Endometrial microvascular endothelial cells (primary cell): Measurements from ENCODE around the gene PABPN1. TPM values are rescaled to one million over a fixed set of nuclear protein-coding genes. Genes with fewer than 3 reads are reported as not detected.

Experiments
- in situ Hi-C: cut with HindIII; loops from 2 replicates; pipeline ENCODE4 v1.10.0; 2017; ENCODE audit warnings: low sequenced_read_pairs, low pct_unique_long_range_greater_than_20kb; ENCODE audit errors: inconsistent ontology term
- total RNA-seq: library from RNA; depleted of rRNA; stranded (reverse); fragments of >200 nt; gene quantifications from one replicate; pipeline ENCODE4 v1.2.3, GENCODE V29; 2015; ENCODE audit errors: inconsistent ontology term

PABPN1 gene
- total RNA-seq, 1 donor from 2014 or later = 69.4 TPM

DNA sequence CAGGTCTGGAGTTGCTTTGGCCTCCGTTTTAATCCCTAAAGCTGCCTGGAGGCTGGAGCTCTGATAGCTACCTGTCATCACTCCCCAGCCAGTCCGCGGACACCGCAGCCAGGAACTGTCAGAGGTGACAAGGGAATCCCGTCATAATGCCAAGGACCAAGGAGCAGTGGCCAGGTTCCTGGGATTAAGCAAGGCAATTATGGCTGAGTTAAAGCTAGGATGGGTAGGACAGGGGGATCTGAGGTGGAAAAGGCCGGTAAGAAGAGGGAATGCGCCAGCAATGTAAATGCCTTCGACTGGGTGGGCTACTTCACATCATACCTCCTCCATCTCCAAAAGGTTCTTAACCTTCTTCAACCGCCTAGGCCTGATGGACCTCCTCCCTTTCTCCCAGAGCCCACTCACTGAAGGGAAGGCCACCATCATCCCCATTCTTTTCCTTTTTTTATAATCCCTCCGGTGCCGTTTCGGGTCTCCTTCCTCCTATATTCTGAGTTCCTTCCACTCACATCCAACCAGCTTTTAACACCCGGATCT is 20.5 kb upstream of the PABPN1 start:
- in situ Hi-C loops = no loop called here

DNA sequence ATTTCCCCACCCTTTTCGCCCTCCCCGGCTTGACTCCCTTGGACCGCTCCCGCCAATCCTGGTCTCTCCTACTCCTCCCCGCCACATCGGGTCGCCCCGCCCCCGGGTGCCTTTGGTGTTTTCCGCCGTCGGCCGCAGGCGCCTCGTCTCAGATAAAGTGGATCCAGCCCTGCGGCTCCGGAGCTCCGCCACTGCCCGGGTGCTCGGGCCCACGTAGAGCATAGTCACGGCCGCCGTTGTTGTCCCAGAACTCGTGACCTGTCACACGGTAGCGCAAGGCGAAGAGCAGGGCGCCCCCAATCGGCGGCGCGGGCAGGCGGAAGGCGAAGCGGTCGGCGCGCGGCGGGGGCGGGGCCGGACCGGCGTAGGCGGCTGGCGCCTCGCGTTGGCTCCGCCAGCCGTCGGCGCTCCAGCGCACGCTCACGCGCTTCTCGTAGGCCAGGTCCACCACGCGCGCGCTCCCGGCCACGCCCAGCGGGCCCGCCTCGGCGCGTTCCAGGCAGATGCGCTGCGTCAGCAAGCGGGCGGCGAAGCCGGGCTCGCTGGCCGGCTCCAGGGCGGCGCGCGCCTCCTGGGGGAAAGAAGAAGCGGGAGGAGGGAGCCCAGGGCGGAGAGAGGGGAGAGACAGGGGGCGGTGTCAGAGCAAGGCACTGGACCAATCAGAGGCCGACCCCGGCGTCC is 19.8 kb upstream of the PABPN1 start:
- in situ Hi-C loops = no loop called here

- in situ Hi-C loops = no loop called here
Measured at GRCh38 chr14:23301969-23302289, 19.3 kb upstream of the PABPN1 start.

GRCh38 chr14:23302290-23303225 is 18.7 kb upstream of the PABPN1 start, which contains the start of gene PPP1R3E:
TSS of gene PPP1R3E (minus strand) at chr14:23302859. CDS start at chr14:23302576, 283 bp downstream.
- in situ Hi-C loops = no loop called here

DNA sequence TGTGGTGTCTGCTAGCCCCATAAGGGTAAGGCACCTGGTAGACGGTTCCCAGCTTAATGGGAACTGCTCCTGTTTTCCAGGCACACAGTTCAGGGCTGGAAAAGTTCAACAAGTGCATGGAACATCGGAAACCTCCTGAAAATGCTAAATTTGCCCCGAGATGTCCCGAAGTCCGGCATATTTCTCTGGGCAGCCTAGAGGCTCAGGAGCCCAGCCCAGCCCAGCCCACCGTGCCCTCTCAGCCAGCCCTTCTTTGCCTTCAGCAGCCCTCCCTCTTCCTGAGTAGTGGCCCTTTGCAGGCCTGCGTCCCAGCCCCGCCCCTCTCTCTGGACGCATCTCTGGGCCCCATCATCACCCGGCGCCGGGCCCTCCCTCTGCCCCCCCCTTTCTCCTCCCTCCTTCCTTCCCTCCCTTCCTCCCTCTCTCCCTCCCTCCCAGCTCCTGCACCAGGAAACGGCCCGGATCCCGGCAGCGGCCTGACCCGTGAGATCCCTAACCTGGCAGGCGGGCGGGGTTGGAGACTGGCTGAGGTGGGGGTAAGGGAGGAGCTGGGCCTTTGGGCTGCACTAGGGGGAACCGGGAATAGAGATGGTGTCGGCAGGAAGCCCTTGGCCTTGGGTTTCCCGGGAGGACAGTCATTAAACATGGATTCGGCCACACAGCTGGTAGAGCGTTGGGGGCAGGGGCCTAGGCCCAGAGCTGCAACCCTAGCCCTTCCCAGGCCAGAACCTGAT is 14.7 kb upstream of the PABPN1 start, which contains the start of gene BCL2L2:
Gene BCL2L2 (plus strand): TSS at position 422 of the 734 bp plus-strand sequence. CDS start 935 bp downstream, outside the sequence.
- in situ Hi-C loops = no loop called here

- in situ Hi-C loops = no loop called here
Measured at GRCh38 chr14:23307146-23307530, 14.1 kb upstream of the PABPN1 start.

GRCh38 chr14:23307687-23308644 is 13.3 kb upstream of the PABPN1 start:
- in situ Hi-C loops = no loop called here

- in situ Hi-C loops = no loop called here
Measured at GRCh38 chr14:23308721-23309445, 12.4 kb upstream of the PABPN1 start.

GRCh38 chr14:23310546-23310945 is 10.7 kb upstream of the PABPN1 start:
- in situ Hi-C loops = no loop called here

DNA sequence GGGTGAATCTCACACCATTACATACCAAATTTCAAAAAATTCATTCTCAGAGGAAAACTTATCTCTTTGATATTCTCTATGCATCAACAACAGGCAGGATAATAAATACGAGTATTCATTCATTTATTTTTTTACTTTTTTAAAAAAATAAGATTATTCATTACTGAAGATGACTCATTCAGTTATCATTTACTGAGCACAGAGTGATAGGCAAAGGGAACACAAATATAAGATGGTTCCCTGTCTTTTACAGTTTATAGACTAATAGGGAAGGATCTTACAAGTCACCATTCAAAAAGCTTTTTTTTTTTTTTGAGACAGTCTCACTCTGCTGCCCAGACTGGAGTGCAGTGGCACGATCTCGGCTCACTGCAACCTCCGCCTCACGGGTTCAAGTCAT is 5.0 kb upstream of the PABPN1 start:
- in situ Hi-C loops = no loop called here

DNA sequence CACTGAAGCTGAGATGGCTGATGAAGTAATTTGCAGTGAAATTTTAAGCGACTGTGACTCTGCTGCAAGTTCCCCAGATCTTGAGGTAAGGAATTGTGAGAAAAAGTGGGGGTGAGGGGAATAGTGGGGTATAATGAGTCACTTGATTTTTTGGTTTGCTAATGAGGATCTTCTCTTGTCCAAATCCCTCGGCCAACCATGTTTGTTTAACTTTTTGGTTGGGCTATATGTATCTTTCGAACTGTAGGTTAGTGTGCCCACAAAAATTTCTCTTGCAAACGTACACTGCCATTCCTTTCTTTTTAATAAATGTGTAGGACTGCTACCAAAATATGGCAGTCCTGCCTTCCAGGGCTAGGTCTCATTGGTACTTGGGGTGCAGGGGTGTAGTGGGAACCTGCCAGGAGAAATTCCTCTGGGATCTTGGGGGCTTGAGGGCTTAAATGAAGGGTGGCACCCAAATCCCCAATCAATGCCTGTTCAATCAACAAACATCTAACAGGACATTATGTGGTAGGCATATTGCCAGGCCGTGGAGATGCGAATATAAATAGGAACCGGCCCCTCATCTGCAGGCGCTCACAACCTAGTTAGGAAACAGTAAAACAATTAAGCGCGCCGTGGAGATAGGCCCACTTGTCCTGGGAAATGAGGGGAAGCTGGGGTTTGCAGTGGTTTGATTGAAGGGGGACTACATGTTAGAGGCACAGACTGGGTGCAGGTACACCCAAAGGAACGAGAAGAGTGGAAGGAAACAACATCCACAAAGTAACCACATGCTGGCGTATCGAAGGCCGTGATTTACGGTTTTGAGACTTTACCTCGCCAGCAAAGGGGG is 1.3 kb upstream of the PABPN1 start:
- in situ Hi-C loops = no loop called here

DNA sequence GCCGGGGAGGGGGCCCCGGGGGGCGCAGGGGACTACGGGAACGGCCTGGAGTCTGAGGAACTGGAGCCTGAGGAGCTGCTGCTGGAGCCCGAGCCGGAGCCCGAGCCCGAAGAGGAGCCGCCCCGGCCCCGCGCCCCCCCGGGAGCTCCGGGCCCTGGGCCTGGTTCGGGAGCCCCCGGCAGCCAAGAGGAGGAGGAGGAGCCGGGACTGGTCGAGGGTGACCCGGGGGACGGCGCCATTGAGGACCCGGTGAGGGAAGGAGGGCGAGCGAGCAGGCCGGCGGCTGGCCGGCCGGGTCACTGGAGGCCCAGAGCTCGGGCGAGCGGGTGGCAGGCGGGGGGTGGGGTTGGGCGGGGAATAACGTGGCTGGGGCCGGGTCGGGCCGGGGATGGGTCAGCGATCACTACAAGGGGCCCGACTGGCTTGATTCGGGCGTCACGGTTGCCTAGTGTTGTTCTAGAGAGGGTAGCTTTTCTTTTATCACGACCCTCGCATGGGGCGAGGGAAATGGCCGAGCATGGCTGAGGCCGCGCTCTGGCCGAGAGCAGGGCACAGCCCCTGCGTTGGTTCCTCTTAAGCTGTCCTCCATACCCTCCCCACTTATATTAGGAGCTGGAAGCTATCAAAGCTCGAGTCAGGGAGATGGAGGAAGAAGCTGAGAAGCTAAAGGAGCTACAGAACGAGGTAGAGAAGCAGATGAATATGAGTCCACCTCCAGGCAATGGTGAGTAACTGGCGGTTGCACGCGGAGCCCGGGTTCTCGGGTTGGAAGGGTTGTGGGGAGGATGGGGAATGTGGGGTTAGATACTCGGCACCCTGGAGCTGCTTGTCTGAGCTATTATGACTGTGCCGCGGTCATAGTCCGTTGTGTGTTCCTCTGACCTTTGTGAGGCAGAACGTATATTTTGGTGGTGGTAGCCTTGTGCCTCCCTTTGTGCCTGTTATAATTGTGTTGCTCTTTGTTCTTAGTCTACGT is 603 bp downstream of the PABPN1 start:
- in situ Hi-C loops = no loop called here

- in situ Hi-C loops = no loop called here
Measured at GRCh38 chr14:23322568-23323517, 1.6 kb downstream of the PABPN1 start.

DNA sequence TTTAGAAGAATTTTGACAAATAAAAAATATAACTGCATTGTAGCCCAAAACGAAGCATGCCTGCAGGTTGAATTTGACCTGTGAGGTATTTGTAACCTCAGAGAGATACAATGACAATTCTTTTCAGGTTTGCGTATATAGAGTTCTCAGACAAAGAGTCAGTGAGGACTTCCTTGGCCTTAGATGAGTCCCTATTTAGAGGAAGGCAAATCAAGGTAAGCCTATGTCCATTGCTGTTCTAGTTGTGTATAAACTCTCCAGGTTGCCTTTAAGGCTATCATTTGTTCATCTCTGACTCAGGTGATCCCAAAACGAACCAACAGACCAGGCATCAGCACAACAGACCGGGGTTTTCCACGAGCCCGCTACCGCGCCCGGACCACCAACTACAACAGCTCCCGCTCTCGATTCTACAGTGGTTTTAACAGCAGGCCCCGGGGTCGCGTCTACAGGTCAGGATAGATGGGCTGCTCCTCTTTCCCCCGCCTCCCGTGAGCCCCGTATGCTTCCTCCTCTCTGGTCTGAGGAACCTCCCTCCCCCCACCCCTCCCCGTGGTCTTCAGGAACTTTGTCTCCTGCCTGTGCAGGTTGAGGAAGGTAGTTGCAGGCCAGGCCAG is 2.7 kb downstream of the PABPN1 start:
- in situ Hi-C loops = no loop called here
